Measurements from ENCODE around the gene MYO16. TPM values are rescaled to one million over a fixed set of nuclear protein-coding genes. Genes with fewer than 3 reads are reported as not detected.

The MYO16 gene
- total RNA-seq, 1 donor from 2014 or later = not detected

GRCh38 chr13:108923386-108924047 is 294.1 kb downstream of the MYO16 start:
- Mint-ChIP-seq H3K4me3 (no peak overlapping the region), H3K4me1 (ENCODE audit: low read depth) (peaks cover 9% of the 10 kb centered on the region), H3K9me3 (no peaks in the 10 kb centered on the region), H3K27ac (no peak overlapping the region), H3K27me3 (ENCODE audit: insufficient read depth) (peaks cover 5% of the 10 kb centered on the region), H3K36me3 (ENCODE audit: low read depth) (no peaks in the 10 kb centered on the region)
- intact Hi-C loops (cut with micrococcal nuclease) = no loop called here
- no peak for DNase-seq (ENCODE audit: low spot score)

DNA sequence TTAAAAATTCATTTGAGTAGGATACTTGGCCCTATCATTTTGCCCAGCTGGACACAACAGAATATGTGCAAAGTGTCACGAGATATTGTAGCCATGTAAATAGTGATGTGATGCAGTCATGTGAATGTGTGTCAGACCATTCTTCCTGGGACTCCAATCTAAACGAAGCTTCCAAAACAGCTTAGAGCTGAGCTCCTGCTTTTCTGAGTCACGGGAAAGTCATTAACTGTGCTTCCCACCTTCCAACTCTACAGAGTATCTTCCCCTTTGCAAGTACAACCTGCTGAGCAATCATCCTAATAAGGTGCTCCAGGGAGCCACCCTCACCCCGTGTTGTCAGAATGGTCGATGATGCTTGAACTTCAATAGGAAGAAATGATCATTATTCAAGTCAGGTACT is 294.7 kb downstream of the MYO16 start:
- Mint-ChIP-seq H3K36me3 (ENCODE audit: low read depth) (no peaks in the 10 kb centered on the region), H3K27ac (no peak overlapping the region), H3K4me1 (ENCODE audit: low read depth) (peaks cover 9% of the 10 kb centered on the region), H3K4me3 (no peak overlapping the region), H3K9me3 (no peaks in the 10 kb centered on the region), H3K27me3 (ENCODE audit: insufficient read depth) (peaks cover 5% of the 10 kb centered on the region)
- intact Hi-C loops (cut with micrococcal nuclease) = no loop called here
- DNase-seq (ENCODE audit: low spot score) = no peak

DNA sequence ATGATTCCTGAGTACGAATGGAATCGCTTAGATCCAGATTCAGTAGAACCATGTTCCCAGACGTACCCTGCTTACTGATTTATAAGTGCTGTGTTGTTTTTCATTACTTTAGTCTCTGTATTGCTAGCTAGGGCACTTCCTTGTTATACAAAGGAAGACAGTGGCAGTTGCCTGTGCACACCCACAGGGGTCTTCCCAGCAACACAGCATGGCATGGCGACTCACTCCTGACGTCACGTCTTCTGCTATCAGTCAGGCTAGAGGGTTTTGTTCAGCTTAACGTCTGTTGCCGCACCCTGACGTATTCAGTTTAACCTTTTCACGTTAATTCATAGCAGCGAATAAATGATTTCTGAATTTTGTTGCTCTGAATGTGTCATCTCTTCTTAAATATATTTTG is 295.1 kb downstream of the MYO16 start:
- no peak for DNase-seq (ENCODE audit: low spot score)
- intact Hi-C loops (cut with micrococcal nuclease) = no loop called here
- H3K27ac Mint-ChIP-seq = no peak overlapping the region
- H3K4me3 Mint-ChIP-seq = no peak overlapping the region
- H3K36me3 Mint-ChIP-seq (ENCODE audit: low read depth) = no peaks in the 10 kb centered on the region
- H3K9me3 Mint-ChIP-seq = no peaks in the 10 kb centered on the region
- H3K27me3 Mint-ChIP-seq (ENCODE audit: insufficient read depth) = peaks cover 7% of the 10 kb centered on the region
- peaks cover 9% of the 10 kb centered on the region for H3K4me1 Mint-ChIP-seq (ENCODE audit: low read depth)

GRCh38 chr13:108925070-108925469 is 295.7 kb downstream of the MYO16 start:
- H3K9me3 Mint-ChIP-seq = no peaks in the 10 kb centered on the region
- no peaks in the 10 kb centered on the region for H3K36me3 Mint-ChIP-seq (ENCODE audit: low read depth)
- H3K4me3 Mint-ChIP-seq = no peak overlapping the region
- H3K27ac Mint-ChIP-seq = no peak overlapping the region
- intact Hi-C loops (cut with micrococcal nuclease) = no loop called here
- DNase-seq (ENCODE audit: low spot score) = no peak
- peaks cover 4% of the 10 kb centered on the region for H3K4me1 Mint-ChIP-seq (ENCODE audit: low read depth)
- peaks cover 8% of the 10 kb centered on the region for H3K27me3 Mint-ChIP-seq (ENCODE audit: insufficient read depth)

- H3K4me3 Mint-ChIP-seq = no peak overlapping the region
- peaks cover 10% of the 10 kb centered on the region for H3K27me3 Mint-ChIP-seq (ENCODE audit: insufficient read depth)
- H3K27ac Mint-ChIP-seq = no peak overlapping the region
- H3K4me1 Mint-ChIP-seq (ENCODE audit: low read depth) = no peaks in the 10 kb centered on the region
- H3K36me3 Mint-ChIP-seq (ENCODE audit: low read depth) = no peaks in the 10 kb centered on the region
- intact Hi-C loops (cut with micrococcal nuclease) = no loop called here
- DNase-seq (ENCODE audit: low spot score) = no peak
- H3K9me3 Mint-ChIP-seq = no peaks in the 10 kb centered on the region
These were observed 297.5 kb downstream of the MYO16 start for GRCh38 chr13:108926862-108927261.

DNA sequence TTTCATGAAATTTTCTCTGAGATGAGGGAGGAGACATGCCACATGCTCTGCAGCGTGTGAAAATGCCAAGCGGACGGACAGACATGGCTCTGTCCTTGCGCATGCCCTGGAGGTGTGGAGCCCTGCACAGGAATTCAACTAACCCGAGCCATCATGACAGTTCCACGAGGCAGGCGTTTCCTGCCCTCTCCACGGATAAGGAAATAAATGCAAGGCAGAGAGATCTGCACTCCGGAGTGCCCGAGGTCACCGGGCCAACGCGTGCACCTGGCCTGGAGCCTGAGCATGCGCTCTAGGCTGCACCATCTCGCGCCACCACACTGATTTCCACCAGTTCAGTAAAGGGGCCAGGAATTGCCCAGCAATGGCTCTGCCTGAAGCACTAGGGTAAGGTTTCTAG is 298.2 kb downstream of the MYO16 start:
- no peak for DNase-seq (ENCODE audit: low spot score)
- Mint-ChIP-seq H3K27ac (no peak overlapping the region), H3K4me3 (no peak overlapping the region), H3K9me3 (no peaks in the 10 kb centered on the region), H3K36me3 (ENCODE audit: low read depth) (no peaks in the 10 kb centered on the region), H3K27me3 (ENCODE audit: insufficient read depth) (peaks cover 13% of the 10 kb centered on the region), H3K4me1 (ENCODE audit: low read depth) (no peaks in the 10 kb centered on the region)
- intact Hi-C loops (cut with micrococcal nuclease) = no loop called here

GRCh38 chr13:108929532-108930206 is 300.3 kb downstream of the MYO16 start:
- intact Hi-C loops (cut with micrococcal nuclease) = no loop called here
- Mint-ChIP-seq H3K4me1 (ENCODE audit: low read depth) (no peaks in the 10 kb centered on the region), H3K27ac (no peak overlapping the region), H3K4me3 (no peak overlapping the region), H3K36me3 (ENCODE audit: low read depth) (no peaks in the 10 kb centered on the region), H3K9me3 (no peaks in the 10 kb centered on the region), H3K27me3 (ENCODE audit: insufficient read depth) (peaks cover 13% of the 10 kb centered on the region)
- no peak for DNase-seq (ENCODE audit: low spot score)

- Mint-ChIP-seq H3K4me1 (ENCODE audit: low read depth) (no peaks in the 10 kb centered on the region), H3K27me3 (ENCODE audit: insufficient read depth) (peaks cover 14% of the 10 kb centered on the region), H3K9me3 (no peaks in the 10 kb centered on the region), H3K4me3 (no peak overlapping the region), H3K27ac (no peak overlapping the region), H3K36me3 (ENCODE audit: low read depth) (no peaks in the 10 kb centered on the region)
- DNase-seq (ENCODE audit: low spot score) = no peak
- intact Hi-C loops (cut with micrococcal nuclease) = no loop called here
These were observed 302.8 kb downstream of the MYO16 start for GRCh38 chr13:108932196-108932595.

GRCh38 chr13:108933061-108933460 is 303.6 kb downstream of the MYO16 start:
- intact Hi-C loops (cut with micrococcal nuclease) = no loop called here
- Mint-ChIP-seq H3K4me3 (no peak overlapping the region), H3K4me1 (ENCODE audit: low read depth) (no peaks in the 10 kb centered on the region), H3K27me3 (ENCODE audit: insufficient read depth) (peaks cover 14% of the 10 kb centered on the region), H3K9me3 (no peaks in the 10 kb centered on the region), H3K27ac (no peak overlapping the region), H3K36me3 (ENCODE audit: low read depth) (no peaks in the 10 kb centered on the region)
- DNase-seq (ENCODE audit: low spot score) = no peak

- no peak for DNase-seq (ENCODE audit: low spot score)
- Mint-ChIP-seq H3K4me1 (ENCODE audit: low read depth) (no peaks in the 10 kb centered on the region), H3K4me3 (no peak overlapping the region), H3K27me3 (ENCODE audit: insufficient read depth) (peaks cover 9% of the 10 kb centered on the region), H3K9me3 (no peaks in the 10 kb centered on the region), H3K27ac (no peak overlapping the region), H3K36me3 (ENCODE audit: low read depth) (no peaks in the 10 kb centered on the region)
- intact Hi-C loops (cut with micrococcal nuclease) = no loop called here
These were observed 308.7 kb downstream of the MYO16 start for GRCh38 chr13:108938155-108938554.

- intact Hi-C loops (cut with micrococcal nuclease) = no loop called here
- H3K27me3 Mint-ChIP-seq (ENCODE audit: insufficient read depth) = peaks cover 9% of the 10 kb centered on the region
These were observed 310.7 kb downstream of the MYO16 start for GRCh38 chr13:108940121-108940520.

DNA sequence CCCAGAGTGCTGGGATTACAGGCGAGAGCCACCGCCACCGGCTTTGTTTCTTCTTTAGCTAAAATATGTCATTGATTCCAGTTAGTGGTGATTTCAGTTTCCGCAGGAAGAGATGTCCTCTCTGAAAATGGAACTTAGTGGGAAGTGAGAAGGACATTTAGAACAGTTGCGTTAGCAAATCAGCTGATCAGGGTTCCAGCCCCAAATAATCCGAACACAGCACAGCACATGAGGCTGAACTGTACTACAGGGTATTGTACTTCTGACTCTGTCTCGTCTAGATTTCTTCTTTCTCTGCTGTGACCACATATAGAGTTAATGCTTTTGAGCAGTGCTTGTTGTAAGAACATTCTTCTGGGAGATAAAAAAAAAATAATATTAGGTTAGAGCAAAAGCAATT is 314.4 kb downstream of the MYO16 start:
- no peaks in the 10 kb centered on the region for H3K36me3 Mint-ChIP-seq (ENCODE audit: low read depth)
- H3K9me3 Mint-ChIP-seq = no peaks in the 10 kb centered on the region
- intact Hi-C loops (cut with micrococcal nuclease) = no loop called here
- no peak for DNase-seq (ENCODE audit: low spot score)
- H3K27me3 Mint-ChIP-seq (ENCODE audit: insufficient read depth) = peaks cover 3% of the 10 kb centered on the region
- no peaks in the 10 kb centered on the region for H3K4me1 Mint-ChIP-seq (ENCODE audit: low read depth)
- no peak overlapping the region for H3K27ac Mint-ChIP-seq
- no peak overlapping the region for H3K4me3 Mint-ChIP-seq

More at GRCh38 chr13:108940121-108940520, 310.7 kb downstream of the MYO16 start:
- Mint-ChIP-seq H3K27ac (no peak overlapping the region), H3K36me3 (ENCODE audit: low read depth) (no peaks in the 10 kb centered on the region), H3K9me3 (no peaks in the 10 kb centered on the region), H3K4me1 (ENCODE audit: low read depth) (no peaks in the 10 kb centered on the region), H3K4me3 (no peak overlapping the region)
- no peak for DNase-seq (ENCODE audit: low spot score)

DNA sequence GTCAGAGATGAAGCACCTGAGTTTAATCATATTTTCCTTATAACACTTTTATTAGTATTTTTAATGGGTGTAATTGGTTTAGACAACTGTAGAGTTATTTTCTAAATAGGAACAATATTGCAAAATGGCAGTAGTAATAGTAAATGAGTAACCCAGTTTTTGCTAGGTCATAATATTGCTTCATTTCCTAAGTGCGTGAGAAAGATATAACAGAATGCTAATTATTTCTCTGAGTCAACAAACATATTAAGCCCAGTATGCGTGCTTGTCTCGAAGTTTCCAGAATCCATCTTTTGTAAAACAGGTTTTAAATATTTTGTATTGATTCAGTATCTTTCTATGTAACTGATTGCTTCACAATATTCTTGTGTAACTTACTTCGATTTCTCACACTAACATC is 315.3 kb downstream of the MYO16 start:
- Mint-ChIP-seq H3K4me3 (no peak overlapping the region), H3K36me3 (ENCODE audit: low read depth) (no peaks in the 10 kb centered on the region), H3K4me1 (ENCODE audit: low read depth) (no peaks in the 10 kb centered on the region), H3K27ac (no peak overlapping the region), H3K9me3 (no peaks in the 10 kb centered on the region), H3K27me3 (ENCODE audit: insufficient read depth) (peaks cover 2% of the 10 kb centered on the region)
- DNase-seq (ENCODE audit: low spot score) = no peak
- intact Hi-C loops (cut with micrococcal nuclease) = no loop called here

All from activated T-helper 1 cell treated with anti-CD3 and anti-CD28 coated beads, Interleukin-12 subunit alpha, Interleukin-12 subunit beta, Interleukin-2, Interleukin-4 antibody, amounts not matched to agents 30 ng/mL and 10 ng/mL and 1 ng/mL, durations not matched to agents 14 hours and 24 hours and 36 hours (primary cell).